ENCODE results near the gene DKKL1. TPM values are rescaled to one million over a fixed set of nuclear protein-coding genes. Genes with fewer than 3 reads are reported as not detected.

DKKL1 gene
- total and polyA plus RNA-seq, 8 donors: 0.12 to 1.3 (median 0.46) TPM; not detected in 3

- H3K9me3 ChIP-seq: no peaks in the 10 kb centered on the region
- ATAC-seq (peak; percentile 55 to 71 (median 62)), DNase-seq (peak; percentile 64 to 87 (median 81)), FAIRE-seq (no peak)
- peak within 1 kb of the TSS; percentile 38 to 77 (median 57) for H3K4me3 ChIP-seq
- H3K4me1 ChIP-seq: peaks cover 0 to 4% (median 0%) of the 10 kb centered on the region in 3 donors
- H3K27ac ChIP-seq: peak within 1 kb of the TSS; percentile 44 to 90 (median 78)
- no peaks in the 10 kb centered on the region for H3K36me3 ChIP-seq
- 0% methylated on average over 52 of the region's 52 CpGs for WGBS, 2 donors
- H3K27me3 ChIP-seq: no peaks in the 10 kb centered on the region
- TF ChIP-seq CTCF (IDR thresholded peaks at IDR 0.05): no peak
- intact Hi-C loops (cut with DNase I): no loop called here
These were observed 1.4 kb upstream of the DKKL1 start, which contains the start of gene TEAD2 for GRCh38 chr19:49362048-49362928. TEAD2 (minus strand) TSS chr19:49362416; CDS start chr19:49360075, 2,341 bp downstream.

DNA sequence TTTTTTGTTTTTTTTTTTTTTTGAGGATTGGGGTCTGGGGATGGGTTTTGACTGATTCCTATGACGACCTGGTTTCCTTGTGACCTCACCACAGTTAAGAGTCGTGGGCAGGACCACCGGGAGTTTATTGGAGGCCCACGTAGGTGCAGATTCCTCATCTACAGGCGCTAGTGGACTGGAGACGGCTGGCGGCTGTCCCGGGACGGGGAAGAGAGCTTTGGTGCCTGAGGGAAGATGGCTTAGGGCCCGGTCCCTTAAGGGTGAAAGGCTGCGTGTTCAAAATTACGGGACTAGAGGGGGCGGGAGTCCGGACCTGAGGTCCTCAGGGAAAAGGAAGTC is 779 bp upstream of the DKKL1 start:
- TF ChIP-seq CTCF (IDR thresholded peaks at IDR 0.05): no peak
- Histone ChIP-seq H3K4me1 (peaks cover 0 to 4% (median 0%) of the 10 kb centered on the region in 3 donors), H3K4me3 (peak overlapping the region in 2 of 4 donors; percentile 58 to 77), H3K36me3 (no peaks in the 10 kb centered on the region), H3K27me3 (no peaks in the 10 kb centered on the region), H3K9me3 (no peaks in the 10 kb centered on the region), H3K27ac (peak overlapping the region in 3 of 4 donors; percentile 68 to 90 (median 87))
- no peak for FAIRE-seq
- WGBS, 2 donors: 0% methylated on average over 14 of the region's 14 CpGs
- peak in 3 of 4 donors; percentile 3 to 5 (median 3) for ATAC-seq
- intact Hi-C loops (cut with DNase I): no loop called here
- peak in 5 of 6 donors; percentile 39 to 76 (median 66) for DNase-seq

DNA sequence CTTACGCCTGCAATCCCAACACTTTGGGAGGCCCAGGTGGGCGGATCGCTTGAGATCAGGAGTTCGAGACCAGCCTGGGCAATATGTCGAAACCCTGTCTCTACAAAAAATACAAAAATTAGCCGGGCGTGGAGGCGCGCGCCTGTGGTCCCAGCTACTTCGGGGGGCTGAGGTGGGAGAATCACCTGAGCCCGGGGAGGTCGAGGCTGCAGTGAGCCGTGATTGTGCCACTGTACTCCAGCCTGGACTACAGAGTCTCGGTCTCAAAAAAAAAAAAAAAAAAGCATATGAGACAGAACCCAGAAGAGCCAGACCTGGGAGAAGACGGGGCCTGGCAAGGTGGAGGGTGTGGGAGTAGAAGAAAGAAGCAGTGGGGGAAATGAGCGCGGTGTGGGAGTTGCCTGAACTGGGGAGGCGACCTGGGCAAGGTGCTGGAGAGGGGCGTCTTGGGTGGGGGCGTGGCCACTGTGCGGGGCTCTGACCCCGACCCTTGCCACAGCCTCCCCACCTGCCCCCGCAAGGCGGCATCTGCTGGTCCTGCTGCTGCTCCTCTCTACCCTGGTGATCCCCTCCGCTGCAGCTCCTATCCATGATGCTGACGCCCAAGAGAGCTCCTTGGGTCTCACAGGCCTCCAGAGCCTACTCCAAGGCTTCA is 533 bp downstream of the DKKL1 start:
- Histone ChIP-seq H3K9me3 (no peaks in the 10 kb centered on the region), H3K27ac (peak overlapping the region in 3 of 4 donors; percentile 9 to 90 (median 26)), H3K27me3 (no peaks in the 10 kb centered on the region), H3K4me1 (peaks cover 0 to 4% (median 0%) of the 10 kb centered on the region in 3 donors), H3K36me3 (no peaks in the 10 kb centered on the region), H3K4me3 (peak overlapping the region in 2 of 4 donors; percentile 26 to 35)
- 70 to 73% methylated on average over 26 to 27 of the region's 27 CpGs for WGBS, 2 donors
- FAIRE-seq (no peak), ATAC-seq (no peak), DNase-seq (peak in 3 of 6 donors; percentile 42 to 73 (median 68))
- intact Hi-C loops (cut with DNase I): no loop called here
- no peak for TF ChIP-seq CTCF (IDR thresholded peaks at IDR 0.05)

DNA sequence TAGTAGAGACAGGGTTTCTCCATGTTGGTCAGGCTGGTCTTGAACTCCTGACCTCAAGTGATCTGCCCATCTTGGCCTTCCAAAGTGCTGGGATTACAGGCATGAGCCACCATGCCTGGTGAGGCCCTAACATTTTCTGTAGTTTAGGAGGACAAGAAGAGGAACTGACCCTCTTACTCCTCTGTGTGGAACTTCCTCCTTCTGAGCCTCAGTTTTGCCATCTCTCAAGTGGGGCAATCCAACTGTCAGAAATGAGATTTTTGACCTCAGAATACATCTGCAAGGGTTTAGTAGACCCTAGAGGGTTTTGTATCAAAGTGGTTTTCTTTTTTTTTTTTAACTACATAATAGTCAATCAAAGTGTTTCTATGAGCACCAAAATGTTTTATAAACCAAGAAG is 2.4 kb downstream of the DKKL1 start:
- no peak for TF ChIP-seq CTCF (IDR thresholded peaks at IDR 0.05)
- FAIRE-seq: no peak

More for the DNA sequence above, 2.4 kb downstream of the DKKL1 start:
- Histone ChIP-seq H3K27me3 (no peaks in the 10 kb centered on the region), H3K4me1 (peaks cover 0 to 4% (median 0%) of the 10 kb centered on the region in 3 donors), H3K4me3 (no peak overlapping the region), H3K36me3 (no peaks in the 10 kb centered on the region), H3K9me3 (no peaks in the 10 kb centered on the region), H3K27ac (no peak overlapping the region)
- DNase-seq (no peak), ATAC-seq (no peak)
- intact Hi-C loops (cut with DNase I): no loop called here

All from pancreas (tissue), 10 donors.